Fibroblast of lung (primary cell): ENCODE measurements around the gene CALML6. TPM values are rescaled to one million over a fixed set of nuclear protein-coding genes. Genes with fewer than 3 reads are reported as not detected.

ENCODE experiments used
- DNase-seq, 2 donors: peaks; one replicate each; pipeline versions ENCODE4 v3.0.0 to v3.0.0-alpha.2; 2010; ENCODE audit warnings: low read depth in 2 of 2
- H2AFZ ChIP-seq: 2 replicates; pipeline ENCODE4 v1.5.1; 2012; ENCODE audit warnings: low read length, control low read depth, inconsistent platforms
- H3K27ac ChIP-seq: 2 replicates; pipeline ENCODE4 v1.5.1; 2011; ENCODE audit warnings: low read length, control low read depth; ENCODE audit not compliant: insufficient read depth
- H3K27me3 ChIP-seq: 2 replicates; pipeline ENCODE4 v1.5.1; 2011; ENCODE audit warnings: mild to moderate bottlenecking, low read length; ENCODE audit not compliant: control insufficient read depth, insufficient read depth
- H3K36me3 ChIP-seq: 2 replicates; pipeline ENCODE4 v1.5.1; 2011; ENCODE audit warnings: low read length; ENCODE audit not compliant: control insufficient read depth, insufficient read depth
- H3K4me1 ChIP-seq: 2 replicates; pipeline ENCODE4 v1.5.1; 2011; ENCODE audit warnings: low read length; ENCODE audit not compliant: control insufficient read depth, insufficient read depth; ENCODE audit errors: extremely low read depth
- H3K4me2 ChIP-seq: 2 replicates; pipeline ENCODE4 v1.5.1; 2011; ENCODE audit warnings: low read length, control low read depth; ENCODE audit not compliant: insufficient read depth; ENCODE audit errors: extremely low read depth
- H3K4me3 ChIP-seq, 4 experiments: fragments of 200-600 bp in 1 of 4; sonication (generic) in 1 of 4; replicated peaks in 1 of 4; 2 replicates each; pipeline ENCODE4 v1.5.1; 2011 to 2016; ENCODE audit warnings: low read length in 4 of 4, low read depth in 3 of 4, mild to moderate bottlenecking in 3 of 4, control low read depth in 2 of 4, inconsistent platforms in 1 of 4, mixed read lengths in 1 of 4; ENCODE audit not compliant: insufficient read depth in 1 of 4; ENCODE audit errors: control extremely low read depth in 1 of 4
- H3K79me2 ChIP-seq: 2 replicates; pipeline ENCODE4 v1.5.1; 2012; ENCODE audit warnings: mild to moderate bottlenecking, low read length, inconsistent platforms; ENCODE audit not compliant: control insufficient read depth, insufficient read depth
- H3K9ac ChIP-seq: 2 replicates; pipeline ENCODE4 v1.5.1; 2011; ENCODE audit warnings: mild to moderate bottlenecking, low read length, control low read depth; ENCODE audit not compliant: insufficient read depth
- H3K9me3 ChIP-seq: 2 replicates; pipeline ENCODE4 v1.5.1; 2012; ENCODE audit warnings: low read depth, low read length; ENCODE audit not compliant: control insufficient read depth, insufficient read depth
- H4K20me1 ChIP-seq: 2 replicates; pipeline ENCODE4 v1.5.1; 2011; ENCODE audit warnings: low read length; ENCODE audit not compliant: control insufficient read depth, insufficient read depth; ENCODE audit errors: extremely low read depth
- CTCF ChIP-seq, 2 donors: IDR thresholded peaks in 1 of 2; conservative IDR thresholded peaks in 1 of 2; 1 replicate in 1 of 2; 2 replicates in 1 of 2; pipeline ENCODE4 v1.5.1; 2011 to 2012; ENCODE audit warnings: low read length in 2 of 2, control low read depth in 1 of 2, inconsistent platforms in 1 of 2, low read depth in 1 of 2, mild to moderate bottlenecking in 1 of 2
- EZH2 ChIP-seq: IDR thresholded peaks from 2 replicates; pipeline ENCODE4 v1.5.1; 2012; ENCODE audit warnings: low read length, control low read depth, mild to moderate bottlenecking; ENCODE audit errors: missing control alignments
- polyA plus RNA-seq, 2 donors: library from polyadenylated mRNA; depleted of rRNA in 1 of 2; stranded (reverse) in 1 of 2; unstranded in 1 of 2; fragments of >200 nt; gene quantifications; 2 replicates each; pipeline ENCODE4 v1.2.1, GENCODE V29; 2011 to 2012; ENCODE audit warnings: missing spikeins in 1 of 2
- total RNA-seq: library from RNA; depleted of rRNA; stranded (reverse); fragments of >200 nt; gene quantifications from 2 replicates; pipeline ENCODE4 v1.2.1, GENCODE V29; 2014

Gene CALML6
- total and polyA plus RNA-seq, 2 donors (not counting 1 experiment from before 2014, with no cell fraction given), result 0.09 to 0.17 TPM

GRCh38 chr1:1879942-1880341, 35.1 kb upstream of the CALML6 start:
- TF ChIP-seq EZH2, result no peak
- no peak for TF ChIP-seq CTCF (conservative IDR thresholded peaks at IDR 0.05 in 1 of 2, IDR thresholded peaks at IDR 0.05 in 1 of 2; ENCODE audit: low read depth in 1 of 2, low read length in 2 of 2)
- H2AFZ ChIP-seq, result no peak overlapping the region
- H3K4me2 ChIP-seq, result no peak overlapping the region
- H3K9ac ChIP-seq, result no peak overlapping the region
- no peak overlapping the region for H3K27ac ChIP-seq
- DNase-seq, result no peak
- H3K4me1 ChIP-seq, result peaks cover 10% of the 10 kb centered on the region
- H3K79me2 ChIP-seq, result peaks cover 98% of the 10 kb centered on the region
- H3K9me3 ChIP-seq, result no peaks in the 10 kb centered on the region
- peaks cover 2% of the 10 kb centered on the region for H3K36me3 ChIP-seq
- H3K4me3 ChIP-seq, result no peak overlapping the region
- no peaks in the 10 kb centered on the region for H3K27me3 ChIP-seq
- H4K20me1 ChIP-seq, result peaks cover 9% of the 10 kb centered on the region

GRCh38 chr1:1880617-1881312, 34.3 kb upstream of the CALML6 start:
- peaks cover 9% of the 10 kb centered on the region for H4K20me1 ChIP-seq
- no peak for DNase-seq
- H3K9ac ChIP-seq, result no peak overlapping the region
- H3K4me2 ChIP-seq, result no peak overlapping the region
- no peak for TF ChIP-seq CTCF (conservative IDR thresholded peaks at IDR 0.05 in 1 of 2, IDR thresholded peaks at IDR 0.05 in 1 of 2; ENCODE audit: low read depth in 1 of 2, low read length in 2 of 2)
- no peak for TF ChIP-seq EZH2
- H2AFZ ChIP-seq, result no peak overlapping the region
- no peak overlapping the region for H3K4me3 ChIP-seq
- peaks cover 96% of the 10 kb centered on the region for H3K79me2 ChIP-seq
- H3K4me1 ChIP-seq, result peaks cover 10% of the 10 kb centered on the region
- H3K27ac ChIP-seq, result no peak overlapping the region
- H3K36me3 ChIP-seq, result peaks cover 2% of the 10 kb centered on the region
- no peaks in the 10 kb centered on the region for H3K9me3 ChIP-seq
- no peaks in the 10 kb centered on the region for H3K27me3 ChIP-seq

- no peak for DNase-seq
- H3K4me1 ChIP-seq, result peaks cover 9% of the 10 kb centered on the region
- H3K9ac ChIP-seq, result no peak overlapping the region
- TF ChIP-seq CTCF (conservative IDR thresholded peaks at IDR 0.05 in 1 of 2, IDR thresholded peaks at IDR 0.05 in 1 of 2; ENCODE audit: low read depth in 1 of 2, low read length in 2 of 2) (no peak), EZH2 (no peak)
- H3K4me2 ChIP-seq, result no peak overlapping the region
- H3K36me3 ChIP-seq, result no peaks in the 10 kb centered on the region
- no peak overlapping the region for H2AFZ ChIP-seq
- H3K27ac ChIP-seq, result no peak overlapping the region
- peaks cover 5% of the 10 kb centered on the region for H4K20me1 ChIP-seq
- no peaks in the 10 kb centered on the region for H3K27me3 ChIP-seq
- no peaks in the 10 kb centered on the region for H3K9me3 ChIP-seq
- H3K79me2 ChIP-seq, result peaks cover 96% of the 10 kb centered on the region
- H3K4me3 ChIP-seq, result no peak overlapping the region
These were observed 33.3 kb upstream of the CALML6 start for GRCh38 chr1:1881727-1882126.
